DND-41 (cell line): ENCODE data around the gene SUMF2.

Experiments
- EZH2 ChIP-seq: IDR thresholded peaks from 3 replicates; pipeline ENCODE4 v1.6.1; 2012; ENCODE audit warnings: borderline replicate concordance, low read depth, mild to moderate bottlenecking, moderate library complexity, low read length, inconsistent platforms; ENCODE audit not compliant: severe bottlenecking
- TF ChIP-seq, protein P1 (sequence below): IDR thresholded peaks from 2 replicates; pipeline ENCODE4 v1.5.1; 2012; ENCODE audit warnings: borderline replicate concordance, low read length, moderate library complexity, mild to moderate bottlenecking; ENCODE audit not compliant: poor library complexity, severe bottlenecking; ENCODE audit errors: extremely low read depth

DNA sequence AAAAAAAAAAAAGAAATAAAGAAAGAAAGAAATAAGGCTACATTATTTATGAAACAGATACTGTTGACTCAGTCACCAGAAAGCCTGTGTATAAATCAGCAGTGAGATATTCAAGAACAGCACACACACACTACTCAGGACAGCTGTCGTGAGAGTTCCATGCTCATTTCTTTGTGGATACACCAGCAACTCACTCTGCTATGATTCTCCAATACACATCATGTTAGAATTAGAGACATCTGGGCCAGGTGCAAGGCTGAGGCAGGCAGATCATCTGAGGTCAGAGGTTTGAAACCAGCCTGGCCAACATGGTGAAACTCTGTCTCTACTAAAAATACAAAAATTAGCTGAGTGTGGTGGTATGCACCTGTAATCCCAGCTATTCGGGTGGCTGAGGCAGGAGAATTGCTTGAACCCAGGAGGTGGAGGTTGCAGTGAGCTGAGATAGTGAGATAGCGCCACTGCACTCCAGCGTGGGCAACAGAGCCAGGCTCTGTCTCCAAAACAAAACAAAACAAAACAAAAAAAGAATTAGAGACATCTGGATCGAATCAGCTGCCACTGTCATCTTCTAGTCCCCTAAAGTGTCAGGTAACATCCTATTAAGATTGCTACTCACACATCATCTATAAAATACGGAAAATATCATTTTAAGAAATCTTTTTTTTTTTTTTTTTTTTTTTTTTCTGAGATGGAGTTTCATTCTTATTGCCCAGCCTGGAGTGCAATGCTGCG, 63.3 kb downstream of the SUMF2 start:
- TF ChIP-seq, protein P1, sequence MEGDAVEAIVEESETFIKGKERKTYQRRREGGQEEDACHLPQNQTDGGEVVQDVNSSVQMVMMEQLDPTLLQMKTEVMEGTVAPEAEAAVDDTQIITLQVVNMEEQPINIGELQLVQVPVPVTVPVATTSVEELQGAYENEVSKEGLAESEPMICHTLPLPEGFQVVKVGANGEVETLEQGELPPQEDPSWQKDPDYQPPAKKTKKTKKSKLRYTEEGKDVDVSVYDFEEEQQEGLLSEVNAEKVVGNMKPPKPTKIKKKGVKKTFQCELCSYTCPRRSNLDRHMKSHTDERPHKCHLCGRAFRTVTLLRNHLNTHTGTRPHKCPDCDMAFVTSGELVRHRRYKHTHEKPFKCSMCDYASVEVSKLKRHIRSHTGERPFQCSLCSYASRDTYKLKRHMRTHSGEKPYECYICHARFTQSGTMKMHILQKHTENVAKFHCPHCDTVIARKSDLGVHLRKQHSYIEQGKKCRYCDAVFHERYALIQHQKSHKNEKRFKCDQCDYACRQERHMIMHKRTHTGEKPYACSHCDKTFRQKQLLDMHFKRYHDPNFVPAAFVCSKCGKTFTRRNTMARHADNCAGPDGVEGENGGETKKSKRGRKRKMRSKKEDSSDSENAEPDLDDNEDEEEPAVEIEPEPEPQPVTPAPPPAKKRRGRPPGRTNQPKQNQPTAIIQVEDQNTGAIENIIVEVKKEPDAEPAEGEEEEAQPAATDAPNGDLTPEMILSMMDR, result no peak
- no peak for TF ChIP-seq EZH2
